HCT116 (cell line): ENCODE measurements around the gene SEZ6. TPM values are rescaled to one million over a fixed set of nuclear protein-coding genes. Genes with fewer than 3 reads are reported as not detected.

Experiments used
- ATAC-seq: fragments of 200-7000 bp; cut with Tn5 transposase; 2 replicates; pipeline ENCODE4 v1.9.1; 2020; ENCODE audit warnings: mild to moderate bottlenecking, moderate library complexity
- BruUV-seq: library from RNA; stranded (reverse); fragments of 400-500 nt; replicated peaks from 2 replicates; lab custom pipeline; 2021; lab: Mats Ljungman, UMichigan
- CTCF ChIA-PET: fragments of 300-600 bp; sonication (Branson Sonifier 250); formaldehyde crosslinking; loops from one replicate; lab custom pipeline; 2021; ENCODE audit warnings: antibody characterized with exemption; lab: Charles Lee
- POLR2A ChIA-PET: fragments of 300-600, 350-600 bp; sonication (Branson Sonifier 250); formaldehyde crosslinking; loops from one replicate; lab custom pipeline; 2021; ENCODE audit warnings: antibody characterized with exemption; lab: Charles Lee
- RAD21 ChIA-PET, 2 experiments: fragments of 300-600 bp; sonication (Branson Sonifier 250); formaldehyde crosslinking; loops; one replicate each; lab custom pipeline; 2023; ENCODE audit warnings: low total read pairs in 2 of 2; ENCODE audit not compliant: uncharacterized antibody in 2 of 2, unreplicated experiment in 2 of 2, low non-redundant PET in 1 of 2; lab: Charles Lee
- DNase-seq: peaks from one replicate; pipeline ENCODE4 v3.0.0-alpha.2; 2010; ENCODE audit warnings: low read depth, low spot score
- H2AFZ ChIP-seq: fragments of 200-600 bp; shearing (Covaris generic), sonication (generic); 2 replicates; pipeline ENCODE4 v1.6.1; 2017; ENCODE audit warnings: low read depth, mixed run types, mixed read lengths, antibody characterized with exemption, low read length; ENCODE audit not compliant: poor library complexity, severe bottlenecking
- H3K27ac ChIP-seq: 2 replicates; pipeline ENCODE4 v1.5.1; 2012; ENCODE audit warnings: low read depth, low read length
- H3K27me3 ChIP-seq: fragments of 200-600 bp; sonication (generic); 2 replicates; pipeline ENCODE4 v1.6.1; 2016; ENCODE audit warnings: mixed run types, low read length, mixed read lengths; ENCODE audit not compliant: insufficient read depth
- H3K36me3 ChIP-seq, 2 experiments: fragments of 200-500 bp in 1 of 2; fragments of 200-600 bp in 1 of 2; sonication (Bioruptor generic) in 1 of 2; sonication (generic) in 1 of 2; 2 replicates each; pipeline versions ENCODE4 v1.5.1 to v1.6.1; 2014 to 2016; ENCODE audit warnings: low read length in 2 of 2, inconsistent platforms in 1 of 2, mixed read lengths in 1 of 2, mixed run types in 1 of 2; ENCODE audit not compliant: insufficient read depth in 2 of 2, control insufficient read depth in 1 of 2
- H3K4me1 ChIP-seq, 2 experiments: fragments of 200-600 bp in 1 of 2; sonication (generic) in 1 of 2; 2 replicates each; pipeline versions ENCODE4 v1.5.1 to v1.6.1; 2012 to 2017; ENCODE audit warnings: low read length in 2 of 2, inconsistent platforms in 1 of 2, mild to moderate bottlenecking in 1 of 2, mixed read lengths in 1 of 2, mixed run types in 1 of 2, moderate library complexity in 1 of 2; ENCODE audit not compliant: insufficient read depth in 2 of 2, control insufficient read depth in 1 of 2
- H3K4me2 ChIP-seq: fragments of 200-600 bp; sonication (generic); 2 replicates; pipeline ENCODE4 v1.6.1; 2017; ENCODE audit warnings: mixed run types, low read length, mixed read lengths
- H3K4me3 ChIP-seq, 2 experiments: fragments of 200-600 bp in 1 of 2; sonication (generic) in 1 of 2; replicated peaks in 1 of 2; 2 replicates each; pipeline ENCODE4 v1.5.1; 2011 to 2016; ENCODE audit warnings: low read length in 2 of 2, control low read depth in 1 of 2, low read depth in 1 of 2, mild to moderate bottlenecking in 1 of 2, mixed read lengths in 1 of 2, mixed run types in 1 of 2
- H3K79me2 ChIP-seq: fragments of 200-600 bp; sonication (generic); 2 replicates; pipeline ENCODE4 v1.6.1; 2017; ENCODE audit warnings: mild to moderate bottlenecking, mixed run types, low read length, moderate library complexity, mixed read lengths; ENCODE audit not compliant: insufficient read depth
- H3K9ac ChIP-seq: fragments of 200-600 bp; sonication (generic); 2 replicates; pipeline ENCODE4 v1.6.1; 2016; ENCODE audit warnings: low read length, mixed read lengths
- H3K9me2 ChIP-seq: fragments of 200-600 bp; sonication (generic), shearing (Covaris generic); 2 replicates; pipeline ENCODE4 v1.6.1; 2017; ENCODE audit warnings: mixed run types, mild to moderate bottlenecking, moderate library complexity; ENCODE audit not compliant: insufficient read depth
- H3K9me3 ChIP-seq, 2 experiments: fragments of 200-500 bp in 1 of 2; fragments of 200-600 bp in 1 of 2; sonication (Bioruptor generic) in 1 of 2; sonication (generic) in 1 of 2; 2 replicates each; pipeline ENCODE4 v1.6.1; 2014 to 2017; ENCODE audit warnings: low read length in 2 of 2, mixed read lengths in 2 of 2, inconsistent platforms in 1 of 2, low read depth in 1 of 2, mild to moderate bottlenecking in 1 of 2, mixed run types in 1 of 2, moderate library complexity in 1 of 2; ENCODE audit not compliant: control insufficient read depth in 1 of 2, insufficient read depth in 1 of 2
- H4K20me1 ChIP-seq: fragments of 200-600 bp; sonication (generic), shearing (Covaris generic); 2 replicates; pipeline ENCODE4 v1.6.1; 2017; ENCODE audit warnings: mixed run types, mild to moderate bottlenecking, moderate library complexity; ENCODE audit not compliant: insufficient read depth
- EGR1 ChIP-seq: IDR thresholded peaks from 2 replicates; pipeline ENCODE4 v1.6.1; 2012; ENCODE audit warnings: low read depth
- ELF1 ChIP-seq: IDR thresholded peaks from 2 replicates; pipeline ENCODE4 v1.6.1; 2012; ENCODE audit warnings: low read depth, borderline replicate concordance
- EZH2phosphoT487 ChIP-seq: fragments of 200-600 bp; IDR thresholded peaks from 2 replicates; pipeline ENCODE4 v1.6.1; 2018; ENCODE audit warnings: antibody characterized with exemption, borderline replicate concordance
- JUND ChIP-seq: IDR thresholded peaks from 2 replicates; pipeline ENCODE4 v1.6.1; 2012
- POLR2AphosphoS5 ChIP-seq: IDR thresholded peaks from 2 replicates; pipeline ENCODE4 v1.6.1; 2011; ENCODE audit warnings: mild to moderate bottlenecking, low read depth, low read length, moderate library complexity
- SP1 ChIP-seq: IDR thresholded peaks from 2 replicates; pipeline ENCODE4 v1.6.1; 2012; ENCODE audit warnings: low read depth
- SRF ChIP-seq: IDR thresholded peaks from 2 replicates; pipeline ENCODE4 v1.6.1; 2012; ENCODE audit warnings: low read depth
- ZFX ChIP-seq: fragments of 450-650 bp; IDR thresholded peaks from 2 replicates; pipeline ENCODE4 v1.6.1; 2017
- intact Hi-C: fragments of 100-400 bp; cut with micrococcal nuclease; formaldehyde crosslinking; loops from 2 replicates; pipeline ENCODE4 v1.10.0; 2022
- total RNA-seq: library from RNA; stranded (reverse); gene quantifications from one replicate; pipeline ENCODE4 v1.2.1, GENCODE V29; 2021; ENCODE audit not compliant: unreplicated experiment
- TF ChIP-seq, protein P1 (sequence below): IDR thresholded peaks from 2 replicates; pipeline ENCODE4 v1.6.1; 2012; ENCODE audit warnings: low read depth
- TF ChIP-seq, protein P2 (sequence below): IDR thresholded peaks from 2 replicates; pipeline ENCODE4 v1.6.1; 2012
- TF ChIP-seq, protein P3 (sequence below): IDR thresholded peaks from 2 replicates; pipeline ENCODE4 v1.6.1; 2011; ENCODE audit warnings: mild to moderate bottlenecking, low read length, moderate library complexity; ENCODE audit not compliant: insufficient replicate concordance; ENCODE audit errors: extremely low read depth
- TF ChIP-seq, protein P4 (sequence below): IDR thresholded peaks from 2 replicates; pipeline ENCODE4 v1.6.1; 2012
- TF ChIP-seq, protein P5 (sequence below), 3 experiments: fragments of 200-600 bp in 1 of 3; sonication (generic) in 1 of 3; IDR thresholded peaks in 2 of 3; conservative IDR thresholded peaks in 1 of 3; 2 replicates each; pipeline ENCODE4 v1.5.1; 2012 to 2017; ENCODE audit warnings: low read depth in 2 of 3, low read length in 2 of 3, antibody characterized with exemption in 1 of 3, borderline replicate concordance in 1 of 3, control low read depth in 1 of 3, mild to moderate bottlenecking in 1 of 3, mixed read lengths in 1 of 3, mixed run types in 1 of 3, moderate library complexity in 1 of 3; ENCODE audit not compliant: insufficient read depth in 1 of 3

The SEZ6 gene
- total RNA-seq, 1 experiment from 2014 or later: 0.22 TPM

DNA sequence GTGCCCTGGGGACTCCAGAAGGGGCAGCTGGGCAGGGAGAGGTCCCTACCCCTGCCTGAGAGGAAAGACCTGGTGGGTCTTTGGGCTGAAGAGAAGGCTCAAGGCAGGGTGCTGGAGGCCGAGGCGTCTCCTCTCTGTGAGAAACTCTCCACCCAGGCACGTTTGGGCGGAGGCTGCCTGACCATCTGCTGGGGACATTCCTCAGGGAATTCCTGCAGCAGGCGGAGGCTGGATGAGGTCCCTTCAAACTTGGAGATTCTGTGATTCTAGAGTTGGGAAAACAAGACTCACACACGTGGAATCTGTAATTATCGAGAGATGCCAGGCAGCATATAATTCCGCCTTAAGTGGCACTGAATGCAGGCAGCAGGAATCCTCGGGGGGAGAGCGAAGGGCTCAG, 33.4 kb downstream of the SEZ6 start (continued):
- TF ChIP-seq, protein P1, sequence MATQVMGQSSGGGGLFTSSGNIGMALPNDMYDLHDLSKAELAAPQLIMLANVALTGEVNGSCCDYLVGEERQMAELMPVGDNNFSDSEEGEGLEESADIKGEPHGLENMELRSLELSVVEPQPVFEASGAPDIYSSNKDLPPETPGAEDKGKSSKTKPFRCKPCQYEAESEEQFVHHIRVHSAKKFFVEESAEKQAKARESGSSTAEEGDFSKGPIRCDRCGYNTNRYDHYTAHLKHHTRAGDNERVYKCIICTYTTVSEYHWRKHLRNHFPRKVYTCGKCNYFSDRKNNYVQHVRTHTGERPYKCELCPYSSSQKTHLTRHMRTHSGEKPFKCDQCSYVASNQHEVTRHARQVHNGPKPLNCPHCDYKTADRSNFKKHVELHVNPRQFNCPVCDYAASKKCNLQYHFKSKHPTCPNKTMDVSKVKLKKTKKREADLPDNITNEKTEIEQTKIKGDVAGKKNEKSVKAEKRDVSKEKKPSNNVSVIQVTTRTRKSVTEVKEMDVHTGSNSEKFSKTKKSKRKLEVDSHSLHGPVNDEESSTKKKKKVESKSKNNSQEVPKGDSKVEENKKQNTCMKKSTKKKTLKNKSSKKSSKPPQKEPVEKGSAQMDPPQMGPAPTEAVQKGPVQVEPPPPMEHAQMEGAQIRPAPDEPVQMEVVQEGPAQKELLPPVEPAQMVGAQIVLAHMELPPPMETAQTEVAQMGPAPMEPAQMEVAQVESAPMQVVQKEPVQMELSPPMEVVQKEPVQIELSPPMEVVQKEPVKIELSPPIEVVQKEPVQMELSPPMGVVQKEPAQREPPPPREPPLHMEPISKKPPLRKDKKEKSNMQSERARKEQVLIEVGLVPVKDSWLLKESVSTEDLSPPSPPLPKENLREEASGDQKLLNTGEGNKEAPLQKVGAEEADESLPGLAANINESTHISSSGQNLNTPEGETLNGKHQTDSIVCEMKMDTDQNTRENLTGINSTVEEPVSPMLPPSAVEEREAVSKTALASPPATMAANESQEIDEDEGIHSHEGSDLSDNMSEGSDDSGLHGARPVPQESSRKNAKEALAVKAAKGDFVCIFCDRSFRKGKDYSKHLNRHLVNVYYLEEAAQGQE: no peak

DNA sequence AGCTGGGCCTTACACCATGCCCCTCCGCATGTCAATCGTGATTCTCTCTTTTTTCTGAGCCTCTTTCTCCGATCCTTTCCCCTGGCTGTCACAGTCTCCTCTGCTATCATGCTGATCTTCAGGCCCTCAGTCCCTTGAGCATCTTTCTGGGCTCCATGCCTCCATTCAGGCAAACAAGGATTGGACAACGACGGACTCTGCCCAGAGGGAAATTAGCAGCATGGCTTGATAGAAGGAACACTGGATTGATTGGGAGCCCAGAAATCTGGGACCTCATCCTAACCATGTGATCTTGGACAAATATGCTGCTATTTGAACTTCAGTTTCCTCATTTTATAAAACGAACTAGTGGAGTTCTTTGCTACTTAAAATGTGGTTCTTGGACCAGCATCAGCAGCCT, 35.0 kb downstream of the SEZ6 start:
- no peak overlapping the region for H2AFZ ChIP-seq
- H3K4me2 ChIP-seq: no peak overlapping the region
- ChIA-PET CTCF (interaction anchor here (1.2 kb wide), 1 partner anchor 146 kb away, joined by 3 read pairs; no protein-coding TSS in a partner anchor), RAD21 (no interaction called here), POLR2A (no interaction called here)
- peaks cover 3 to 7% of the 10 kb centered on the region in 2 experiments; a peak in 2 of 4 replicates for H3K4me1 ChIP-seq
- no peak overlapping the region for H3K9ac ChIP-seq
- H3K36me3 ChIP-seq: no peaks in the 10 kb centered on the region
- no peaks in the 10 kb centered on the region for H3K9me2 ChIP-seq
- no TSS peak for BruUV-seq
- intact Hi-C loops: no loop called here
- H3K9me3 ChIP-seq: no peaks in the 10 kb centered on the region
- H3K27ac ChIP-seq: no peak overlapping the region
- H3K4me3 ChIP-seq: no peak overlapping the region
- ATAC-seq: no peak
- no peaks in the 10 kb centered on the region for H4K20me1 ChIP-seq
- H3K27me3 ChIP-seq: no peaks in the 10 kb centered on the region
- no peak for DNase-seq
- no peaks in the 10 kb centered on the region for H3K79me2 ChIP-seq
- TF ChIP-seq ZFX (no peak), ELF1 (no peak), EGR1 (no peak), JUND (no peak), EZH2phosphoT487 (no peak), SP1 (no peak), POLR2AphosphoS5 (no peak), SRF (no peak)
- TF ChIP-seq, protein P1: no peak
- TF ChIP-seq, protein P2, sequence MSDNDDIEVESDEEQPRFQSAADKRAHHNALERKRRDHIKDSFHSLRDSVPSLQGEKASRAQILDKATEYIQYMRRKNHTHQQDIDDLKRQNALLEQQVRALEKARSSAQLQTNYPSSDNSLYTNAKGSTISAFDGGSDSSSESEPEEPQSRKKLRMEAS: no peak
- TF ChIP-seq, protein P3, sequence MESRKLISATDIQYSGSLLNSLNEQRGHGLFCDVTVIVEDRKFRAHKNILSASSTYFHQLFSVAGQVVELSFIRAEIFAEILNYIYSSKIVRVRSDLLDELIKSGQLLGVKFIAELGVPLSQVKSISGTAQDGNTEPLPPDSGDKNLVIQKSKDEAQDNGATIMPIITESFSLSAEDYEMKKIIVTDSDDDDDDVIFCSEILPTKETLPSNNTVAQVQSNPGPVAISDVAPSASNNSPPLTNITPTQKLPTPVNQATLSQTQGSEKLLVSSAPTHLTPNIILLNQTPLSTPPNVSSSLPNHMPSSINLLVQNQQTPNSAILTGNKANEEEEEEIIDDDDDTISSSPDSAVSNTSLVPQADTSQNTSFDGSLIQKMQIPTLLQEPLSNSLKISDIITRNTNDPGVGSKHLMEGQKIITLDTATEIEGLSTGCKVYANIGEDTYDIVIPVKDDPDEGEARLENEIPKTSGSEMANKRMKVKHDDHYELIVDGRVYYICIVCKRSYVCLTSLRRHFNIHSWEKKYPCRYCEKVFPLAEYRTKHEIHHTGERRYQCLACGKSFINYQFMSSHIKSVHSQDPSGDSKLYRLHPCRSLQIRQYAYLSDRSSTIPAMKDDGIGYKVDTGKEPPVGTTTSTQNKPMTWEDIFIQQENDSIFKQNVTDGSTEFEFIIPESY: no peak
- TF ChIP-seq, protein P4, sequence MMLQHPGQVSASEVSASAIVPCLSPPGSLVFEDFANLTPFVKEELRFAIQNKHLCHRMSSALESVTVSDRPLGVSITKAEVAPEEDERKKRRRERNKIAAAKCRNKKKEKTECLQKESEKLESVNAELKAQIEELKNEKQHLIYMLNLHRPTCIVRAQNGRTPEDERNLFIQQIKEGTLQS: no peak
- TF ChIP-seq, protein P5, sequence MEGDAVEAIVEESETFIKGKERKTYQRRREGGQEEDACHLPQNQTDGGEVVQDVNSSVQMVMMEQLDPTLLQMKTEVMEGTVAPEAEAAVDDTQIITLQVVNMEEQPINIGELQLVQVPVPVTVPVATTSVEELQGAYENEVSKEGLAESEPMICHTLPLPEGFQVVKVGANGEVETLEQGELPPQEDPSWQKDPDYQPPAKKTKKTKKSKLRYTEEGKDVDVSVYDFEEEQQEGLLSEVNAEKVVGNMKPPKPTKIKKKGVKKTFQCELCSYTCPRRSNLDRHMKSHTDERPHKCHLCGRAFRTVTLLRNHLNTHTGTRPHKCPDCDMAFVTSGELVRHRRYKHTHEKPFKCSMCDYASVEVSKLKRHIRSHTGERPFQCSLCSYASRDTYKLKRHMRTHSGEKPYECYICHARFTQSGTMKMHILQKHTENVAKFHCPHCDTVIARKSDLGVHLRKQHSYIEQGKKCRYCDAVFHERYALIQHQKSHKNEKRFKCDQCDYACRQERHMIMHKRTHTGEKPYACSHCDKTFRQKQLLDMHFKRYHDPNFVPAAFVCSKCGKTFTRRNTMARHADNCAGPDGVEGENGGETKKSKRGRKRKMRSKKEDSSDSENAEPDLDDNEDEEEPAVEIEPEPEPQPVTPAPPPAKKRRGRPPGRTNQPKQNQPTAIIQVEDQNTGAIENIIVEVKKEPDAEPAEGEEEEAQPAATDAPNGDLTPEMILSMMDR (IDR thresholded peaks at IDR 0.05 in 2 of 3, conservative IDR thresholded peaks at IDR 0.05 in 1 of 3; ENCODE audit: borderline replicate concordance in 1 of 3, insufficient read depth in 1 of 3, low read depth in 2 of 3, low read length in 2 of 3): no peak
